Measurements from ENCODE around the gene FN3K. TPM values are rescaled to one million over a fixed set of nuclear protein-coding genes. Genes with fewer than 3 reads are reported as not detected.

Gene FN3K
- polyA plus RNA-seq, 2 of the 4 experiments (the other 2 are of a cell fraction), result 1.3 to 13.2 TPM

DNA sequence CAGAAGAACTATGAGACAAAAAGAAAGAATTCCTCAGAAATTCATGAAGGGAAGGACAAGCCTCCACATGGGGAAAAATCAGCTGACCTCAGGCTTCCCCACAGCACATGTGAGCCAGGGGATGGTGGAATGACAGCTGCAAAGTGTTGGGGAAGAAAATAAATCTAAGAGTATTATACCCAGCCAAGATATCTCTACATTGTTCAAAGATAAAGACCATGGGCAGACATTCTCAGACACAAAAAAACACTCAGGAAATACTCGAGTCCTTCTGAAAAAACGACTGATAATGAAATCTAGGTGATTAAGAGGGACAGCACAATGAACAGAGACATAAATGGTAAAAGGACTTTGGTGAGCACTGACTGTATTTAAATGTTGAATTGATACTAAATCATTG lies 40.8 kb upstream of the FN3K start:
- Histone ChIP-seq H3K4me3 (no peak overlapping the region), H3K4me2 (no peak overlapping the region), H3K9me3 (peaks cover 23% of the 10 kb centered on the region), H3K4me1 (peaks cover 10% of the 10 kb centered on the region; the same call in 1 of the 3 replicates), H3K27ac (no peak overlapping the region)
- ChIA-PET CTCF (interaction anchor here (1.5 kb wide), 1 partner anchor 25 kb away, joined by 6 read pairs; no protein-coding TSS in a partner anchor), POLR2A (no interaction called here)
- FAIRE-seq (no peak), ATAC-seq (no peak), DNase-seq (ENCODE audit: low read depth in 1 of 2, low spot score in 1 of 2) (no peak)
- TF ChIP-seq RFX5 (IDR thresholded peaks at IDR 0.05), result no peak
- no peak for TF ChIP-seq ZC3H11A (IDR thresholded peaks at IDR 0.05)
- no peak for TF ChIP-seq JUN (IDR thresholded peaks at IDR 0.05)
- TF ChIP-seq, protein P1, sequence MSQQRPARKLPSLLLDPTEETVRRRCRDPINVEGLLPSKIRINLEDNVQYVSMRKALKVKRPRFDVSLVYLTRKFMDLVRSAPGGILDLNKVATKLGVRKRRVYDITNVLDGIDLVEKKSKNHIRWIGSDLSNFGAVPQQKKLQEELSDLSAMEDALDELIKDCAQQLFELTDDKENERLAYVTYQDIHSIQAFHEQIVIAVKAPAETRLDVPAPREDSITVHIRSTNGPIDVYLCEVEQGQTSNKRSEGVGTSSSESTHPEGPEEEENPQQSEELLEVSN (IDR thresholded peaks at IDR 0.05; ENCODE audit: borderline replicate concordance, low read depth), result no peak
- WGBS (ENCODE audit: missing lambda C conversion rate), result 7% methylated on average over 2 of the region's 2 CpGs

DNA sequence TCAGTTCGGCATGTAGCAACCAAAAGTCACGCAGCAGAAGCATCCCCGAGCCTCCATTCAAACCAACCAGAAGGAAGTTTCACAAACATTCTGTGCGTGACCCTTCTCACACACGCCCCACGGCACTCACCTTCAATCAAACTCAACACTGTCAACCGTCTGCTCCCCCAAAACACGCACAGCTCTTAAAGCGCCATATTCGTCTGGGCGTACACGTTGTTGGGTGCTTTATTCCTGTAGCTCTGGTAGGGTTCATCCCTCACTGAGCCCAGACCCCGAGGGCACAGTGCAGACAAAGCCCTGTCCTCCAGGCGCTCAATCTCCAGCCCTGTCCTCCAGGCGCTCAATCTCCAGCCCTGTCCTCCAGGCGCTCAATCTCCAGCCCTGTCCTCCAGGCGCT lies 39.2 kb upstream of the FN3K start:
- no peak for TF ChIP-seq GATA3 (IDR thresholded peaks at IDR 0.05; ENCODE audit: borderline replicate concordance)
- TF ChIP-seq HOXB13 (CRISPR knock-in tag; IDR thresholded peaks at IDR 0.05; ENCODE audit: low read depth), result no peak
- TF ChIP-seq FOXS1 (CRISPR knock-in tag; IDR thresholded peaks at IDR 0.05), result no peak
- TF ChIP-seq, protein P2, sequence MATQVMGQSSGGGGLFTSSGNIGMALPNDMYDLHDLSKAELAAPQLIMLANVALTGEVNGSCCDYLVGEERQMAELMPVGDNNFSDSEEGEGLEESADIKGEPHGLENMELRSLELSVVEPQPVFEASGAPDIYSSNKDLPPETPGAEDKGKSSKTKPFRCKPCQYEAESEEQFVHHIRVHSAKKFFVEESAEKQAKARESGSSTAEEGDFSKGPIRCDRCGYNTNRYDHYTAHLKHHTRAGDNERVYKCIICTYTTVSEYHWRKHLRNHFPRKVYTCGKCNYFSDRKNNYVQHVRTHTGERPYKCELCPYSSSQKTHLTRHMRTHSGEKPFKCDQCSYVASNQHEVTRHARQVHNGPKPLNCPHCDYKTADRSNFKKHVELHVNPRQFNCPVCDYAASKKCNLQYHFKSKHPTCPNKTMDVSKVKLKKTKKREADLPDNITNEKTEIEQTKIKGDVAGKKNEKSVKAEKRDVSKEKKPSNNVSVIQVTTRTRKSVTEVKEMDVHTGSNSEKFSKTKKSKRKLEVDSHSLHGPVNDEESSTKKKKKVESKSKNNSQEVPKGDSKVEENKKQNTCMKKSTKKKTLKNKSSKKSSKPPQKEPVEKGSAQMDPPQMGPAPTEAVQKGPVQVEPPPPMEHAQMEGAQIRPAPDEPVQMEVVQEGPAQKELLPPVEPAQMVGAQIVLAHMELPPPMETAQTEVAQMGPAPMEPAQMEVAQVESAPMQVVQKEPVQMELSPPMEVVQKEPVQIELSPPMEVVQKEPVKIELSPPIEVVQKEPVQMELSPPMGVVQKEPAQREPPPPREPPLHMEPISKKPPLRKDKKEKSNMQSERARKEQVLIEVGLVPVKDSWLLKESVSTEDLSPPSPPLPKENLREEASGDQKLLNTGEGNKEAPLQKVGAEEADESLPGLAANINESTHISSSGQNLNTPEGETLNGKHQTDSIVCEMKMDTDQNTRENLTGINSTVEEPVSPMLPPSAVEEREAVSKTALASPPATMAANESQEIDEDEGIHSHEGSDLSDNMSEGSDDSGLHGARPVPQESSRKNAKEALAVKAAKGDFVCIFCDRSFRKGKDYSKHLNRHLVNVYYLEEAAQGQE (IDR thresholded peaks at IDR 0.05), result no peak
- no peak for TF ChIP-seq PHF8 (IDR thresholded peaks at IDR 0.05; ENCODE audit: borderline replicate concordance, low read depth)
- TF ChIP-seq ESRRA (IDR thresholded peaks at IDR 0.05; ENCODE audit: borderline replicate concordance, low read length), result no peak
- no peak for TF ChIP-seq CEBPB (IDR thresholded peaks at IDR 0.05)
- TF ChIP-seq FOSL2 (IDR thresholded peaks at IDR 0.05), result no peak
- TF ChIP-seq FOSL2 (CRISPR knock-in tag; IDR thresholded peaks at IDR 0.05), result no peak
- TF ChIP-seq ZSCAN20 (CRISPR knock-in tag; IDR thresholded peaks at IDR 0.05), result no peak
- no peak for TF ChIP-seq NFE2L2 (conservative IDR thresholded peaks at IDR 0.05; ENCODE audit: low read length)
- no peak for TF ChIP-seq RNF2 (IDR thresholded peaks at IDR 0.05; ENCODE audit: borderline replicate concordance, low read depth)
- no peak overlapping the region for H3K4me3 ChIP-seq
- WGBS (ENCODE audit: missing lambda C conversion rate), result 94% methylated on average over 15 of the region's 17 CpGs
- H3K4me2 ChIP-seq, result no peak overlapping the region
- CTCF ChIA-PET, result interaction anchor here (1.8 to 3.1 kb wide), 6 partner anchors 8 to 28 kb away, joined by 4 to 16 read pairs (median 10); no protein-coding TSS in a partner anchor
- POLR2A ChIA-PET, result no interaction called here
- H3K9me3 ChIP-seq, result peaks cover 23% of the 10 kb centered on the region
- H3K27ac ChIP-seq, result no peak overlapping the region
- H3K4me1 ChIP-seq, result peaks cover 10% of the 10 kb centered on the region; the same call in 1 of the 3 replicates
- FAIRE-seq (no peak), ATAC-seq (no peak), DNase-seq (ENCODE audit: low read depth in 1 of 2, low spot score in 1 of 2) (no peak)

DNA sequence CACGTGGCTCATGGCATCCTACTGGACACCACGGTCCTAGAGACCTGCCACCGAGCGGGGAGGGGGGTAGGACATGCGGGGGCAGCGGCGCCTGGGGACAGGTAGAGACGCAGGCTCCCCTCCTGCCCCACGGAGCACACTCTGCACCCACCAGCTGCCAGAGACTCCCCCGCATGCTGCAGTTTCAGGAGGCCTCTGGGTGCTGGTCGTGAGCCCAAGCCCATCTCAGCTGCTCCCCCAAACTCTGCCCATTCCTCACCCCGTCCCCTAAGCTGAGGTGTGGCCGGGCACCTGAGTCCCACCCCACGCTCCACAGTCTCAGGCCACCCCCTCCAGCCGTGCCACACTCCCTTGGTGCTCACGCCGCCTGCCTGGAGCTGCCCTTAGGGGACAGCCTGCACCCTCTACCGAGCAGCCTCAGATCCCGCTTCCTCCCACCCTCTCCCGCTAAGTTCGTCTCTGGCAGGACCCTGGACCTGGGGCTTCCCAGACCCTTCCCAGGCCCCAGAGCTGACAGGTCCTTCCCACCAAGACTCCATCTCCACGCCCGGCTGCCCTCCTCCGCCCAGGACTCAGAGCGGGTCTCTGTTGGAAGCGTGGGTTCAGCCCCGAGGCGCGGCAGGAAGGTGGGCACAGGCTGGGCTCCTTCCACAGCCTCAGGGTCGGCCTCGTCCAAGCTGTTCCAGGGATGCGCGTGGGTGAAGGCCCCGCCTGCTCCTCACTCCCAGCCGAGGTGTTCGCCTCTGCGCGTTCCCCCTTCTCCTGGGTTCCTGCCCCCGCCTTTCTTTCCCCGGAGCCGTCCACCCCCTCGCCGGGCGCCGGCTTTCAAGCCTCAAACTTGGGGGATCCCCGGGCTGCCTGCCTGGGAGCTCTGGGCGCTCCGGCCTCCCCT lies 38.3 kb upstream of the FN3K start:
- FAIRE-seq (no peak), DNase-seq (ENCODE audit: low read depth in 1 of 2, low spot score in 1 of 2) (no peak), ATAC-seq (no peak)
- Histone ChIP-seq H3K4me1 (peaks cover 14% of the 10 kb centered on the region; the same call in 2 of the 3 replicates), H3K4me2 (peak overlapping the region; percentile 98), H3K4me3 (peak overlapping the region; percentile 60), H3K27ac (peak overlapping the region; percentile 47 to 83; a peak in 4 of 6 replicates), H3K9me3 (peaks cover 23% of the 10 kb centered on the region)
- POLR2A ChIA-PET, result no interaction called here
- 79% methylated on average over 45 of the region's 48 CpGs for WGBS (ENCODE audit: missing lambda C conversion rate)
- TF ChIP-seq CBX8 (IDR thresholded peaks at IDR 0.05) (no peak), HEYL (CRISPR knock-in tag; IDR thresholded peaks at IDR 0.05) (no peak), ZC3H11A (IDR thresholded peaks at IDR 0.05) (no peak), EP300 (IDR thresholded peaks at IDR 0.05) (no peak), POLR2A (IDR thresholded peaks at IDR 0.05; ENCODE audit: low read length) (no peak), TFCP2L1 (CRISPR knock-in tag; IDR thresholded peaks at IDR 0.05) (no peak), RNF2 (IDR thresholded peaks at IDR 0.05; ENCODE audit: borderline replicate concordance, low read depth) (no peak)
- CTCF ChIA-PET, result interaction anchor here (0.7 to 3.1 kb wide), 8 partner anchors 9 to 69 kb away, joined by 3 to 16 read pairs (median 8); no protein-coding TSS in a partner anchor
